Mucosa of descending colon (tissue), 3 donors: ENCODE results near the gene HBZ. TPM values are rescaled to one million over a fixed set of nuclear protein-coding genes. Genes with fewer than 3 reads are reported as not detected.
"Not testable (repeated sequence)": the region's sequence is repeated elsewhere in the genome, so short reads cannot be mapped to it uniquely, and the experiment has no call there.

Experiments used
- ATAC-seq: fragments of 200-7000 bp; cut with Tn5 transposase; one replicate; pipeline ENCODE4 v1.9.1; 2020; ENCODE audit warnings: mild to moderate bottlenecking, moderate library complexity
- DNase-seq, 3 donors: peaks; one replicate each; pipeline ENCODE4 v3.0.0-alpha.2; 2020
- H3K36me3 ChIP-seq: fragments of 200-600 bp; one replicate; pipeline ENCODE4 v1.8.0; 2021; ENCODE audit warnings: low read depth, mild to moderate bottlenecking
- H3K4me1 ChIP-seq: fragments of 200-600 bp; one replicate; pipeline ENCODE4 v1.8.0; 2021; ENCODE audit warnings: low read depth, mild to moderate bottlenecking
- H3K4me3 ChIP-seq: fragments of 200-600 bp; one replicate; pipeline ENCODE4 v1.8.0; 2021; ENCODE audit warnings: mild to moderate bottlenecking
- H3K9me3 ChIP-seq: fragments of 200-600 bp; one replicate; pipeline ENCODE4 v1.8.0; 2021; ENCODE audit warnings: mild to moderate bottlenecking
- CTCF ChIP-seq: fragments of 200-600 bp; IDR thresholded peaks from one replicate; pipeline ENCODE4 v1.8.0; 2022; ENCODE audit warnings: antibody characterized with exemption, mild to moderate bottlenecking
- intact Hi-C, 2 donors: fragments of 100-400 bp; cut with DNase I in 1 of 2; cut with micrococcal nuclease in 1 of 2; formaldehyde crosslinking; loops; one replicate each; pipeline versions ENCODE4 v1.11.0 to v1.11.1; 2022; cut with DNase I, micrococcal nuclease
- total RNA-seq, 3 donors: library from RNA; stranded (reverse); fragmentation: NEBNext Ultra II Directional in 2 of 3; extraction: Animal tissue kit (Norgen Biotek cat#: 25700) in 2 of 3; gene quantifications; one replicate each; pipeline versions ENCODE4 v1.2.1 to v1.2.4, GENCODE V29; 2021 to 2023
- donor health status: DM: no; HTN: no; CAD: no; lungs with moderate emphysema.
- donor health status: DM: no; HTN: no; CAD: no.
- donor health status: DM: no; HTN: yes; CAD: no.

The HBZ gene
- total RNA-seq, 3 donors from 2014 or later, result 0.41 TPM; not detected in 2

GRCh38 chr16:146646-147045, 5.8 kb upstream of the HBZ start:
- no peak overlapping the region for H3K4me3 ChIP-seq
- no peaks in the 10 kb centered on the region for H3K9me3 ChIP-seq
- intact Hi-C loops, result no loop called here
- DNase-seq (no peak), ATAC-seq (no peak)
- H3K36me3 ChIP-seq, result no peaks in the 10 kb centered on the region
- no peak for TF ChIP-seq CTCF
- H3K4me1 ChIP-seq, result no peaks in the 10 kb centered on the region

- no peak for ATAC-seq
- intact Hi-C loops, result no loop called here
- Histone ChIP-seq H3K9me3 (no peaks in the 10 kb centered on the region), H3K4me1 (no peaks in the 10 kb centered on the region), H3K36me3 (no peaks in the 10 kb centered on the region), H3K4me3 (no peak overlapping the region)
- no peak for DNase-seq
- TF ChIP-seq CTCF, result no peak
These were observed 3.3 kb upstream of the HBZ start for GRCh38 chr16:149024-149660.

- ATAC-seq, result peak; percentile 43
- H3K36me3 ChIP-seq, DNase-seq, H3K4me3 ChIP-seq, H3K9me3 ChIP-seq, intact Hi-C loops: not testable (repeated sequence)
- peaks cover 10% of the 10 kb centered on the region for H3K4me1 ChIP-seq
These were observed 681 bp downstream of the HBZ start for GRCh38 chr16:153129-153521.

DNA sequence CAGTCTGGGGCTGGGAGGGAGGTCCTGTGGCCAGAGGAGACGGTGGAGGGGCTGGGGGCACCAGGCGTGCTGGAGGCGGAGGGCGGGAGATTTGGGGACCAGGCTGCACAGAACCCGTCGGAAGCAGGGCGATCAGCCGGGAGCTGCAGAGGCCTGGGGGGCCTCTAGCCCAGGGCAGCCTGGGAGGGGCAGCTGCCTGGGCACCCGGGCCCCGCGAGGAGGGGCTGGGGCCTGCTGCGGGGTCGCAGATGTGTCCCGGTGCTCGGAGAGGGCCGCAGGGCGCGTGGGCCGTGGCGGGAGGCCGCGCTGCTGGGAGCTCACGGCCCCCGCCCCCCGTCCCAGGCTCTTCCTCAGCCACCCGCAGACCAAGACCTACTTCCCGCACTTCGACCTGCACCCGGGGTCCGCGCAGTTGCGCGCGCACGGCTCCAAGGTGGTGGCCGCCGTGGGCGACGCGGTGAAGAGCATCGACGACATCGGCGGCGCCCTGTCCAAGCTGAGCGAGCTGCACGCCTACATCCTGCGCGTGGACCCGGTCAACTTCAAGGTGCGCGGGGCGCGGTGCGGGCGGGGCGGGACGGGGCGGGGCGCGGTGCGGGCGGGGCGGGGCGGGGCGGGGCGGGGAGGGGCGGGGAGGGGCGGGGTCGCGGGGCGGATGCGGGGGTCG, 1.2 kb downstream of the HBZ start:
- peaks cover 10% of the 10 kb centered on the region for H3K4me1 ChIP-seq
- H3K4me3 ChIP-seq, H3K9me3 ChIP-seq, intact Hi-C loops, H3K36me3 ChIP-seq, DNase-seq: not testable (repeated sequence)
- peak; percentile 67 for ATAC-seq

- no peak for TF ChIP-seq CTCF
- intact Hi-C loops, result no loop called here
These were observed 2.0 kb downstream of the HBZ start for GRCh38 chr16:154217-155030.

GRCh38 chr16:155031-155398, 2.6 kb downstream of the HBZ start:
- intact Hi-C loops, result no loop called here
- H3K4me1 ChIP-seq, result peaks cover 10% of the 10 kb centered on the region
- DNase-seq (no peak), ATAC-seq (no peak)
- H3K4me3 ChIP-seq, result no peak overlapping the region
- no peak for TF ChIP-seq CTCF
- H3K36me3 ChIP-seq, result no peaks in the 10 kb centered on the region
- H3K9me3 ChIP-seq, result no peaks in the 10 kb centered on the region

More at GRCh38 chr16:154217-155030, 2.0 kb downstream of the HBZ start:
- no peaks in the 10 kb centered on the region for H3K9me3 ChIP-seq
- ATAC-seq (peak; percentile 55), DNase-seq (peak in 1 of 3 donors; percentile 40)
- H3K36me3 ChIP-seq, result no peaks in the 10 kb centered on the region
- H3K4me3 ChIP-seq, result no peak overlapping the region
- H3K4me1 ChIP-seq, result peaks cover 10% of the 10 kb centered on the region
